NCI-H460 (cell line): ENCODE results near the gene LAP3. TPM values are rescaled to one million over a fixed set of nuclear protein-coding genes. Genes with fewer than 3 reads are reported as not detected.
A peak's percentile ranks its signal among the peaks of the same experiment; 100 is the strongest.
"Not testable (repeated sequence)": the region's sequence is repeated elsewhere in the genome, so short reads cannot be mapped to it uniquely, and the experiment has no call there.

ENCODE experiments used
- DNase-seq: peaks from one replicate; pipeline ENCODE4 v3.0.0-alpha.2; 2016; ENCODE audit warnings: low read depth; ENCODE audit errors: extremely low read depth
- total RNA-seq: library from RNA; depleted of rRNA; stranded (reverse); fragments of >200 nt; shearing (Covaris generic); gene quantifications from 2 replicates; pipeline ENCODE4 v1.2.3, GENCODE V29; 2014

The LAP3 gene
- total RNA-seq, 1 experiment from 2014 or later = 63.8 TPM

DNA sequence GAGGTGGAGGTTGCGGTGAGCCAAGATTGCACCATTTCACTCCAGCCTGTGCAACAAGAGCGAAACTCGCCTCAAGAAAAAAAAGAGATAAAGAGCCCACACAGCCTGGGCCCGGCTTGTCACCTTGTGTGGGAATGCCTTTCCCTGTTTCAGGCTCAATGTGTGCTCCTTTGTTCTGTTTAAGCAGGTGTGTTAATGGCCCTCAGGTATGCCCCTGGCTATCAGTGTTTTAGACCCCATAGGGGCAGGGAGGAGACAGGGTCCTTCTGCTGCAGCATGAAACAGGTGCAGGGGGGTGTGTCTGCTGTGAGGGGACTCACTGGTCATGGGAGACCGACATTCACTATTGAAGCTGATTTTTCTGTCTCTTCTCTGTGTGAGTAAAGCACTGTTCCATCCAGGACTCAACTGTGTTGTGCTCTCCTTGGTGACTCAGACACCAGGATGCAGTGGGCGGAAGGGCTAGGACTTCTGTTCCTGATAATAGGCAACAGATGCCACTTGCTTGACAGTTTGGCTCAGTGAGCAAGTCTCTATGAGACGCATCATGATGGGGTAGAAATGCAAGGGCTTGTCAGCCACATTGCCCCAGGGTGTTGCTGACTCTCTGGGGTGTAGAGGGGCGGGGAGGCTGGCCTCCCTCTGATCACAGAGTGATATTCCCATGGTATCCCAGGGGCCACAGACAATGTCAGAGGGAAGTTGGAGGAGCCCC, 15.6 kb upstream of the LAP3 start:
- DNase-seq = no peak

DNA sequence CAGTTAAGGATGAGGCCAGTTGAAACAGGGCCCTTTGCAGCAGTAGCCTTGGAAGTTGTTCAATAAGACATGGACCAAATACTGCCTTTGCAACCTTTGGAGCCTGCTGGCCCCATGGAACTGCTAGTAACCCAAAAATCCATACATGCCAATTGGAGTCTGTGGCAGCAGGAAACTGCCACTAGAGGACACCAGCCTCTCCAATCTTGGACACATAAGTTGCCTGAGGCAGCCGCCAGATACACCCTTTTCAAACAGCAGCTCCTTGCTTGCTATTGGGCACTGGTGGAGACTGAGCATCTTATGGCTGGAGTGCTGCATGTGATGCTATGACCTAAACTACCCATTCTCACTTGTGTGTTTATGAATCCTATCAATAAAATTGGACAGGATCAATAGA, 14.8 kb upstream of the LAP3 start:
- no peak for DNase-seq

DNA sequence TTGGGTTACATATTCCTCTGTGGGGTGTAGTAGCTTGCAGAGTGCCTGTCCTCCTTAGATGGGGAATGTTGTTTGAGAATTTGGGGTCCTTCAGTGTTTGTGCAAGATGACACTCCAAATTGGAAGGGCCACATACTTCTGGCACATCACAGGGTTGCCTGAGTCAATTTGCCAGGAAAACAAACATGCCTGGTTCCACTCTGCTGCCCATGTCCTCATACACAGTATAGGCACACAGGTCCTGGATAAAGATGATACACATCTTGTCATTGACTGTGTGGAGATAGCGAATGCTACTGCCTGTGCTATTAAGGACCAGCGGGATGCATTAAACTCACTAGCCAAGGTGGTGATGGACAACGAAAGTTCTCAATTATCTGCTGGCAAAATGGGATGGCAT, 11.2 kb upstream of the LAP3 start:
- DNase-seq = no peak

DNA sequence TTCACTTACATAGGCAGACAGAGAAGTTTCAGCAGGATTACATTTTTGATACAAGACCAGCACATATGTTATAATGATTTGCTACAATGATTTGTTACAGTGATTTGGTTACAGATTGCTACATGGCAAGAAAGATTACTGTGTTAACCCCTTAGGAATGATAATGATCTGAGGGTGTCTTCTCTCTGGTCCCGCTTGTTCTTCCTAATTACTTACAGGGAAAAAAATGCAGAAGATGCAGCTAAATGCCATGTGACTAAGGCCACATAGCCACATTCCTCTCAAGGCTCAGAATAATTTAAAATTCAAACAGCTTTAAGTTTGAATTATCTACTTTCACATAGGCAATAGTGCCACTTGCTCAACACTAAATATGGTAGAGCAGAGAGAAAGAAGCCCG, 9.7 kb upstream of the LAP3 start:
- no peak for DNase-seq

DNA sequence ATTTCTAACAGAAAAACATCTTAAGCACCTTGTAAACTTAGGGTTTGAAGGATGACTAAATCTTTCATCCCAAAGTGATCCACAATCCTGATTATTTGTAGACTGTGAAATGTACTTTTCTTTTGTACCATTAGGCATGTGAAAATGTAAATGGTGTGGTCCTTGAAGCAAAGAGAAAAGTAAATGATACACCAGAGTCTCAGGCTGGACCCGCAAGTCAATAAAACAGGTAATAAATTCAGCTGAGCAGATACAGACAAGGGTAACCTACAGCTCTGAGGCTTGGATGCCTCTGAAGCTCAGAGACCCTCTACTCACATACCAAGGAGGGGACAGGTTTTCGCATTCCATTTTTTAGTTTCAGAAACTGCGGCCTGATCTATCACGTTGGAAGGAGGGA, 2.8 kb upstream of the LAP3 start:
- DNase-seq = no peak

DNA sequence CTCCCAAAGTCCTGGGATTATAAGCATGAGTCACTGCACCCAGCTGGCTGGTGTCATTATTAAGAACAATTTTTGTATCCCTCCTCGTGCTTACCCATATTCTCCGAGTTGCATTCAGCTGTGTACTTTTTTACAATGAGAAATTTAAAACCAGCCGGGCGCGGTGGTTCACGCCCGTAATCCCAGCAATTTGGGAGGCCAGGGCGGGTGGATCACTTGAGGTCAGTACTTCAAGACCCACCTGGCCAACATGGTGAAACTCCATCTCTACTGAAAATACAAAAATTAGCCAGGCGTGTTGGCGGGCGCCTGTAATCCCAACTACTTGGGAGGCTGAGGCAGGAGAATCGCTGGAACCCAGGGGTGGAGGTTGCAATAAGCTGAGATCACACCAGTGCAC, 1.8 kb upstream of the LAP3 start:
- DNase-seq = not testable (repeated sequence)

DNA sequence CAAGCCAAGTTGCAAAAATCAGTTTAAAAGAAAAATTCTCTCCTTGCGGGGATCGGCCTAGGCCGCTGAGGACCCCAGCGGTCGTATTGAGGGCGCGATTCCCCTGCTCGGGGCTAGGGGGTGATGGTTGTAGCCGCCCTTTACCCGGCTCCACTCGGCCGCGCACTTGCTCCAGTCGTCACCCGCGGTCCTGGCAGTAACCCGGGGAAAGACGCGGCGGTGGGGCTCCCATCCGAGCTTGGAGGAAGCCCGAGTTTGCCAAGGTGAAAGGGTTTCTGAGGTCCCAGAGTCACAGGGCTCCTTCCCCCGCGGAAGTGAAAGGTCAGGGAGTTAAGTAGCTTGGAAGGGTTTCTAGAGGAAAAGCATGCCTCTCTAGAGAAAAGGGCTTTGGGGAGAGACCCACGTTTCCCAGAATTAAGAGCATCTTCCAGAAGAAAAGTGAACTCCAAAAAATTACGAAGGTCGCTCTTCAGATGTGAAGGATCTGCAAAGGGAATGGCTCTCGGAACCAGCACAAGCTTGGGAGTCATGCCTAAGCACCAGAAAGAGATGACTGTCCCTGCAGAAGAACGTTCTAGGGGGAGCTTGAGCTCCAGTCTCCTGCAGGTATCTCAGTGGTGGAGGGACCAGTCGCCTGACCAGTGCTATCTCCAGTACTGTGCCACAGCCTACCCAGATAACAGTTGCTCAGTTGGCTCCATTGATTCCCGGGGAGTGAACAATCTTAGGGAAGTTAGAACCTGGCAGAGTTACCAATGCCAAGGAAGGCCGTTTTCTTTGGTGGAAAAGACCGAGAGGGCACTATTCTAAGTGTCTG, 875 bp downstream of the LAP3 start:
- DNase-seq = no peak

DNA sequence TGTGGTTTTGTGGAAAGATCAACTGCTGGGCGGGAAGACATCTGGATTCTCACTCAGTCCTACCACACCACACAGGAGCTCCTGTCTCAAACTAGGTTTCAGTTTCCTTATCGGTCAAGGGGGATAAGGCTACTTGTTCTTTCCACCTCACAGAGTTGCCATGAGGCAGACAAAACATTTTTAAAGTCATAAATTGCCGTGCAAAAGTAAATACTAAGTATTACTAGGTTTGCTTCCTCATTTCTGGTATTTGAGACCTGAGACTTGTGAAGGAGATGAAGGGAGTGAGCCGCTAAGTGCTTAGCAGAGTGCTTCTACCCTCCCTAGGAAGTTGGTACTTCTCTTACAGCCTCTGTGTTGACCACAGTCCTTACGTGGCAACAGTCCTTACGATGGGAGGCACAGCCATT, 1.5 kb downstream of the LAP3 start:
- no peak for DNase-seq

DNA sequence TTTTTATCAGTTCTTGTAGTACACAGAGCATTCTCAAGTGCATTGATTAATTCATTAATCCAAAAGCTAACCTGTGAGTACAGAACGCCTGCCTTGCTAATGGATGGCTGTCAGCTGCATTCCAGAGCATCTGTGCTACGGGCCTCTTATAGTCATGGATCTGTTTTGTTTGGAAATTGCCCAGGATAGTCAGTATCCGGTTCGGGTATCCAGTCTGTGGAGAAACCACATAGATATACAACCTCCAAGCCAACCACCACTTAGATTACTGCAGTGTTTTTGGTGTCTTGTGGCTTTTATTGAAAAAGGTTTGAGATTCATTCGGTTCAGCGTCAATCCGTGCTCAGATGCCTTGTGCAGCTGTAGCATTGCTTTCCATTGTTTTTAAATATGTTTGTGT, 4.0 kb downstream of the LAP3 start:
- no peak for DNase-seq

DNA sequence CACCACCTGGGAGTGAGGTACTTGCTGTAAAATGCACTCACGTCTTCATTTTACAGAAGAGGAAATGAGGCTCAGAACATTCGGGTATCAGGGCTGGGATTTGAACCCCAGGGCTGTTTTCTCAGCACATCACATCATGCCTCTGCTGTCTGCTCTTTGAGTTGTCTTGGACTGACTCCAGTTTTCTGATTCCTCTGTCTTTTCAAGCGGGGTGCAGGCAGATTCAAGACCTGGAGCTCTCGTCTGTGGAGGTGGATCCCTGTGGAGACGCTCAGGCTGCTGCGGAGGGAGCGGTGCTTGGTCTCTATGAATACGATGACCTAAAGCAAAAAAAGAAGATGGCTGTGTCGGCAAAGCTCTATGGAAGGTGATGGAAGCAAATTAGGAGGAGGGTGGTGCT, 6.3 kb downstream of the LAP3 start:
- no peak for DNase-seq

DNA sequence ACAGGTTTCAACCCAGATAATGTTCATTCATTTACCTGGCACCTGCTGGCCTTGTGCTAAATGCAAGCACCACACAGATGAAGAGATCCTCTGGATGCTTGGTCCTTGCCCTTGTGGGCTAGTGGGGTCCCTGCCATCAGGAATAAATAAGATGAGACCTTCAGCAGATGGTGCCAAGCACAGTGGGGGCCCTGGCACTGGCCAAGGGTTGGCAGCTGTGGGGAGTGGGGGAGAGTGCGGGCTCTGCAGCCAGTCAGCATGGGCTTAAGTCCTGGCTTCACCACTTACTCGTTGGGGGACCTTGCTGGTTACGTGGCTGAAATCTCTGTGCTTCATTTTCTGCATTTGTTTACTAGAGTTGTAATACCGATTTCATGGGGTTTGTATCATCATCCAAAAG, 6.9 kb downstream of the LAP3 start:
- no peak for DNase-seq

DNA sequence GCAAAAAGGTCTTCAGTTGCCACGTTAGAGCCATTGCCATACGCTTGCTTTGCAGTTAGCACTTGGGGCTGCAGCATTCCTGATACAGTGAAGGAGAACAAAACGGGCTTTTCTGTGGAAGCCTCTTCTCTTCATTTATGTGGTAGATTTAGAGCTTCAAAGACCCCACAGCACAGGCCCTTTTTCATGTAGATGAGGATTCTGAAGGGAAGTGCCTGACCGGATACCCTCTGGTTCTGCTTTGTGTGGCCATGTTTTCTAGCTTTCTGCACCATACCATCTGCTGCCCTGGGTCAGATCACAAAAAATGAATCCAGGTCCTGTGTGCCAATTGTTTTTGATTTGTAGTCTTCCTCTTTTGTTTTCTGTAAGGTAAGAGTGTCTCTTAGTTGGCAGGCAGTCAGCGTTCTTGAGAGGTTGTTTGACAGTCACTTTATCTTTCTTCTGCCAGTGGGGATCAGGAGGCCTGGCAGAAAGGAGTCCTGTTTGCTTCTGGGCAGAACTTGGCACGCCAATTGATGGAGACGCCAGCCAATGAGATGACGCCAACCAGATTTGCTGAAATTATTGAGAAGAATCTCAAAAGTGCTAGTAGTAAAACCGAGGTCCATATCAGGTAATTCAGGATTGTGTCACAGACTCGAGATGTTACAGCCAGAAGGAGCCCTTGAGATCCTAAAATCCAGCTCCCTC, 7.7 kb downstream of the LAP3 start:
- DNase-seq = no peak

DNA sequence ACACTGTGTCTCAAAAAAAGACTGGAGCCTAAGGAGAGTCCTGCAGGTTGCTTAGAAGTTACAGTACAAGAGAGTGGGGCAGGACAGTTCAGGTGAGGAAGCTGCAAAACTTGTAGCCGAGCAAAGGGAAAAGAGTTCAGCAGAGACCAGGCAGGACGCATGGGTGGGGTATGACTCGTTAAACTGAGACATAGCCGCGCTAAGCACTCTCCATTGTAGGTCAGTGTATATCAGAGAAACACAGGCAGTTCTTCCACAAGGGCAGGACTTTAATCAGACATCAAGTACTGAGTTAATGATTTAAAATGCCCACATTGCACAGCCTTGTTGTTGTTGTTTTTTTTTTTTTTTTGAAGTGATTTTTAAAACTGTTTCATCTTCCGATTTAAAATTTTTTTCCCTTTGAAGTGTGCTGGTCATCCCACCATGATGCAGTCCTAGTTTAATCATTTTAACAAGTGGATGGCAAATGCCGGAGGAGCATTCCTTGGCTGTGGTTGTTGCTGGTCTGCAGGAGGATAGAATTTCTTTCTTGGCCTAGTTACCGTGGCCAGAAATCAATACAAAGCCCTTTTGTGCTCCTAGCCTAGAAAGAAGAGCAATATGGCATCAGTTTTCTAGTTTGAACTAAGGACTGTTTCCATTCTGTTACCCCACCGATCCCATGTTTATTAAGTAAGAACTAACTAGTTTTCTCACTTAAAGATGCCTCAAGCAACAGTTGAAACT, 10.3 kb downstream of the LAP3 start:
- DNase-seq = peak; percentile 58

DNA sequence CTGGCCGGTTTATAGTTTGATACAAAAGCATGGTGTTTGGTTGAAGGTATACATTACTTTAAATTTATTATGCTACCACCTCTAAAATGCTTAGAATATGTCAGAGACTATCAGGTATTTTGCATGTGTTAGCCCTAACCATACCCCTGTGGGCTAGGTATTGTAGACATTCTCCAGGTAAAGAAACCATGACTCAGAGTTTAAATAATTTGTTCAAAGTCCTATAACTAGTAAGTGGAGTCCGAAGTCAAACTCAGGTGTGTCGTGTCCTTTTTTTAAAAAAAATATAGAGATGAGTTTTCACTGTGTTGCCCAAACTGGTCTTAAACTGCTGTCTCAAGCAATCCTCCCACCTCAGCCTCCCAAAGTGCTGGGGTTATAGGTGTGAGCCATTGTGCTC, 12.4 kb downstream of the LAP3 start:
- no peak for DNase-seq

DNA sequence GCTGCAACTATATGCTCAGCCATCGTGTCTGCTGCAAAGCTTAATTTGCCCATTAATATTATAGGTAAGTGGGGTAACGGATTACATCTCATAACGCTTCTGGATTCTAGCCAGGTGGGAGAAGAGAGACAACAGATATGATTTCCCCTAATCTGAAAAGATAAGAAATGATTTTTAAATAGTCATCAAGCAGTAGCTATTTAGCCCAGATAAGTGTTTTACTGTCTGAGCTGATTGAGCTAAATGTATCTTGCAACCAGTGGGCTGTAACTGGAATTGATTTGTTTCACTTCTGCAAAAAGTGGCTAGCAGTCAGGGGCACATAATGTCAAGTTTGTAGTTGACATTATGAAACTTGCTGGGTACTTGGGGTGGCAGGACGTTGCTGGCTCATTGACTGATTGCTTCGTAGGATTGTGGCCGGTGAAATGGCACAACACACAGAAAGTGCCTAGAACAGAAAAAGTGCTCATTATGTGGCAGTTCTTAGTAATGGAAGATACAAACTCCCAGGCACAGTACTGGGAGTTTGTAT, 18.5 kb downstream of the LAP3 start:
- no peak for DNase-seq

DNA sequence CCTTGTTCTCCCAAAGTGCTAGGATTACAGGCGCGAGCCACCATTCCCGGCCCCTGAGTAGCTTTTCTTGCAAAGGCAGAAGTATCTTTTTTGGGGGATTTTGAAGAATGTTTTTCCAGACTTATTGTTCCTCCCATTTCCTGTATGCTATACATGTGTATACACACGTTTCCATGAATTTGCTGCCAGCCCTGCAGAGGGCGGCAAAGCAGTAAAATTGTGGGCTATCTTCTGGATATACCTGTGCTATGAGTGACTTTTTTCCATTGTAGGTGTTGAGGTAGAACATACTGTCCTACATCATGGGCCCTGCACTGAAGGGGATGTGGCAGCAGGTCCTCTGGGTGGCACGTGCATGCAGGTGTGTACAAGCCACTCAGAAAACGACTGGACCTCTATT, 20.5 kb downstream of the LAP3 start:
- DNase-seq = no peak

DNA sequence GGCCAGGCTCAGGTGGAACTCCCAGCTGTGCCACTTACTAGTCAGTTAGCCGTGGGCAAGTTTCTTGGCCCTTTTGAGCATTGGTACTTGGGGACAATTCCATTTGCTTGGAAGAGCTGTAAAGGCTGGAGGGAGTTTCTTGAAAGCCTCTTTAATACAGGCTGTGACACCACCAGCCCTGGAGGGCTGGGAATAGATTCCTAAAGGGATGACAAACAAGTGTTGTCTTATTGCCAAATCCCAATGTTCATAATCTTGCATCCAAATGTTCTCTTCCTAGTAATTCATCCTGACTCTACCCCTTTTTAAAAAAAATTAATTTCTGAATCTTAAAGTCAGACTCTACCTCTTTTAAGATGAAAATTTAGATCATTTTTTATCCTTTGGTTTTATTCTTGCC, 22.8 kb downstream of the LAP3 start:
- DNase-seq = no peak

DNA sequence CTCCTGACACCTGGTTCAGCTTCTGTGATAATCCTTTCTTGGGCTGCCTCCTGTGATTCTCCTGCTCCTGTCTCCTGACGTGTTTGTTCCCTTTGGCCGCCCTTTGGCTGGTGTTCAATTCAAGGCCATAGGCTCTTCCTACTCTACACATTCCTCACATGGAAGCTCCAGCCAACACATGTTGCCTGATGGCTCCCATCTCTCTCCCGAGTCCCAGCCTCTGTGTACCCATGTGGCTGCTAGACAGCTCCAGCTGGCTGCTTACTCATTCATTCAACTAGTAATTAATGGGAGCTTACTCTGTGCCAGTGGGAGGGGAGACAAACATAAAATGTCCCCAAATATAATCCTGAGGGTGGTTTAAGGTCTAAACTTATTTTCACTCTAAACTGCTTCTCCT, 28.2 kb downstream of the LAP3 start:
- DNase-seq = no peak

DNA sequence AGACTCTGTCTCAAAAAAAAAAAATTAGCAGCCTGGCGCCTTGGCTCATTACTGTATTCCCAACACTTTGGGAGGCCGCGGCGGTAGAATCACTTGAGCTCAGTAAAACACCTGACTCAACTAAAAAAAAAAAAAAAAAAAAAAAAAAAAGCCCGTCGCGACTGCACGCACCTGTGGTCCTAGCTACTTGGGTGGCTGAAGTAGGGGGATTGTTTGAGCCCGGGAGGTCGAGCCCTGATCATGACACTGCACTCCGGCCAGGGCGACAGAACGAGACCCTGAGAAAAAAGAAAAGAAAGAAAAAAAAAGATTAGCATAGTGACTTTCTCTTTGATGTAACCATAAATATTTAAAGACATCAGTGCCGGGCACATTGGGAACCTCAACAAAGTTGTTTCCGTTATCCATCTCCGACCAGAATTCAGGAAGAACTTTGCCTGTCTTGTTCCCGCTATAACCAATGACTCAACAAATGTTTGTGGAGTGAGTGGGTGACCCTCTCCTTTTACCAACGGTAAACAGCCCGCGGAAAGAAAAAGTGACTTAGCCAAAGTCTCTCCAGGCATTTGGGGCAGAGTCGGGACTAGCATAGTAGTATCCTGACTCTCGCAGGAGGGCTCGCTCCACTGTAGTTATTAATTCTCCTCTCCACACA, 36.9 kb downstream of the LAP3 start:
- DNase-seq = no peak
